GM12878 (cell line): Measurements from ENCODE around the gene OR51G2. TPM values are rescaled to one million over a fixed set of nuclear protein-coding genes. Genes with fewer than 3 reads are reported as not detected.

Experiments
- ATAC-seq: fragments of 200-7000 bp; cut with Tn5 transposase; 3 replicates; pipeline ENCODE4 v1.9.1; 2020; ENCODE audit warnings: mild to moderate bottlenecking, moderate library complexity
- BruUV-seq: library from RNA; stranded (reverse); fragments of 400-500 nt; replicated peaks from 2 replicates; lab custom pipeline; 2021; lab: Mats Ljungman, UMichigan
- CTCF ChIA-PET: fragments of 300-600 bp; sonication (Branson Sonifier 250); formaldehyde crosslinking; extraction: SDS; loops from one replicate; lab custom pipeline; 2021; ENCODE audit warnings: inconsistent platforms; lab: Yijun Ruan, JAX
- POLR2A ChIA-PET: fragments of 350-600 bp; formaldehyde crosslinking; extraction: SDS; loops from one replicate; lab custom pipeline; 2021; ENCODE audit warnings: inconsistent platforms; lab: Charles Lee
- RAD21 ChIA-PET: fragments of 300-600 bp; sonication (Branson Sonifier 250); formaldehyde crosslinking; loops from one replicate; lab custom pipeline; 2023; ENCODE audit warnings: antibody characterized with exemption; ENCODE audit not compliant: unreplicated experiment; lab: Charles Lee
- SMC1A ChIA-PET: fragments of 300-600 bp; sonication (Branson Sonifier 250); formaldehyde crosslinking; loops from one replicate; lab custom pipeline; 2023; ENCODE audit not compliant: unreplicated experiment, uncharacterized antibody; lab: Charles Lee
- DNase-seq: peaks from one replicate; pipeline ENCODE4 v3.0.0-alpha.2; 2011; ENCODE audit warnings: low read depth, low spot score
- FAIRE-seq: peaks from 3 replicates; lab custom pipeline; 2011; peaks lifted over from hg19 to GRCh38; lab: Jason Lieb, UNC
- H2AFZ ChIP-seq: 2 replicates; pipeline ENCODE4 v1.6.0; 2011; ENCODE audit warnings: low read depth, low read length, control low read depth; ENCODE audit not compliant: control insufficient read depth
- H3K27ac ChIP-seq: 2 replicates; pipeline ENCODE4 v1.5.1; 2011; ENCODE audit warnings: control low read depth; ENCODE audit not compliant: control insufficient read depth, insufficient read depth
- H3K27me3 ChIP-seq, 2 experiments: replicated peaks in 1 of 2; 2 replicates each; pipeline versions ENCODE4 v1.6.0 to v1.6.1; 2011; ENCODE audit warnings: low read length in 1 of 2; ENCODE audit not compliant: control insufficient read depth in 2 of 2, insufficient read depth in 2 of 2
- H3K36me3 ChIP-seq, 2 experiments: 2 replicates each; pipeline ENCODE4 v1.5.1; 2011; ENCODE audit warnings: low read length in 1 of 2; ENCODE audit not compliant: control insufficient read depth in 2 of 2, insufficient read depth in 2 of 2
- H3K4me1 ChIP-seq: 2 replicates; pipeline ENCODE4 v1.6.1; 2011; ENCODE audit warnings: mild to moderate bottlenecking, low read length, moderate library complexity, mixed read lengths; ENCODE audit not compliant: control insufficient read depth, insufficient read depth
- H3K4me2 ChIP-seq: 2 replicates; pipeline ENCODE4 v1.6.0; 2011; ENCODE audit warnings: control low read depth; ENCODE audit not compliant: control insufficient read depth, insufficient read depth
- H3K4me3 ChIP-seq: fragments of 200-600 bp; sonication (generic); 2 replicates; pipeline ENCODE4 v1.5.1; 2016
- H3K79me2 ChIP-seq: 2 replicates; pipeline ENCODE4 v1.6.0; 2011; ENCODE audit warnings: low read length; ENCODE audit not compliant: control insufficient read depth, insufficient read depth
- H3K9ac ChIP-seq: 2 replicates; pipeline ENCODE4 v1.8.0; 2011; ENCODE audit warnings: low read length, control low read depth, mixed read lengths; ENCODE audit not compliant: control insufficient read depth, insufficient read depth
- H3K9me3 ChIP-seq: replicated peaks from 3 replicates; pipeline ENCODE4 v1.5.1; 2011; ENCODE audit warnings: mild to moderate bottlenecking, low read length; ENCODE audit not compliant: control insufficient read depth, insufficient read depth
- H4K20me1 ChIP-seq: 2 replicates; pipeline ENCODE4 v1.6.0; 2011; ENCODE audit not compliant: control insufficient read depth, insufficient read depth
- CREM ChIP-seq: IDR thresholded peaks from 2 replicates; pipeline ENCODE4 v1.6.1; 2014; ENCODE audit warnings: antibody characterized with exemption, low read depth
- EGR1 ChIP-seq, 2 experiments: IDR thresholded peaks; 1 replicate in 1 of 2; 2 replicates in 1 of 2; pipeline ENCODE4 v1.6.1; 2011 to 2012; ENCODE audit warnings: low read depth in 2 of 2, low read length in 2 of 2, borderline replicate concordance in 1 of 2, mild to moderate bottlenecking in 1 of 2, moderate library complexity in 1 of 2
- HCFC1 ChIP-seq: fragments of 150-350 bp; IDR thresholded peaks from 2 replicates; pipeline ENCODE4 v1.6.1; 2014; ENCODE audit warnings: low read length
- NFXL1 ChIP-seq: fragments of 450-650 bp; IDR thresholded peaks from 2 replicates; pipeline ENCODE4 v1.6.1; 2017; ENCODE audit warnings: antibody characterized with exemption, mild to moderate bottlenecking, borderline replicate concordance
- POU2F2 ChIP-seq: IDR thresholded peaks from 3 replicates; pipeline ENCODE4 v1.6.1; 2011; ENCODE audit warnings: low read depth, mild to moderate bottlenecking, low read length, borderline replicate concordance
- RELA ChIP-seq: fragments of 450-650 bp; IDR thresholded peaks from 2 replicates; pipeline ENCODE4 v1.8.0; 2014; ENCODE audit warnings: borderline replicate concordance; ENCODE audit not compliant: partially characterized antibody
- RFX5 ChIP-seq: IDR thresholded peaks from 2 replicates; pipeline ENCODE4 v1.6.1; 2011; ENCODE audit warnings: low read depth, low read length, improper control_type of control experiment
- SIN3A ChIP-seq: IDR thresholded peaks from 2 replicates; pipeline ENCODE4 v1.6.1; 2012; ENCODE audit warnings: low read depth, low read length, improper control_type of control experiment
- STAT3 ChIP-seq: IDR thresholded peaks from 2 replicates; pipeline ENCODE4 v1.6.1; 2011; ENCODE audit warnings: low read depth, low read length, improper control_type of control experiment
- TBL1XR1 ChIP-seq: IDR thresholded peaks from 2 replicates; pipeline ENCODE4 v1.6.1; 2012; ENCODE audit warnings: low read depth, low read length, improper control_type of control experiment
- ZNF384 ChIP-seq: IDR thresholded peaks from 2 replicates; pipeline ENCODE4 v1.6.1; 2012; ENCODE audit warnings: low read depth, mild to moderate bottlenecking, low read length, improper control_type of control experiment, borderline replicate concordance
- ZNF622 ChIP-seq: fragments of 450-650 bp; IDR thresholded peaks from 2 replicates; pipeline ENCODE4 v1.6.1; 2017; ENCODE audit warnings: mild to moderate bottlenecking, inconsistent platforms
- ZZZ3 ChIP-seq: IDR thresholded peaks from 2 replicates; pipeline ENCODE4 v1.6.1; 2011; ENCODE audit warnings: low read depth; ENCODE audit not compliant: control insufficient read depth, insufficient read length
- WGBS: methylation state at CpG from one replicate; pipeline ENCODE4 v1.1.6; 2016; ENCODE audit warnings: low lambda C conversion rate; ENCODE audit not compliant: insufficient replicate concordance, insufficient coverage; ENCODE audit errors: missing lambda C conversion rate; 5-methylcytosine and 5-hydroxymethylcytosine counted together
- in situ Hi-C: fragments of 300-500 bp; cut with MboI; formaldehyde crosslinking; loops from 9 replicates; pipeline ENCODE4 v1.14.3; 2018; ENCODE audit warnings: mixed read lengths
- intact Hi-C: fragments of 100-400 bp; cut with micrococcal nuclease; formaldehyde crosslinking; loops from one replicate; pipeline ENCODE4 v1.14.2; 2022; ENCODE audit not compliant: unreplicated experiment
- polyA plus RNA-seq, 11 experiments: library from polyadenylated mRNA; depleted of rRNA in 4 of 11; unstranded in 6 of 11; stranded (reverse) in 5 of 11; fragments of >200 nt; fragmentation: Nextera tagmentation in 4 of 11; fragmentation: Illumina TruSeq in 1 of 11; extraction: Ambion mirVana in 4 of 11; extraction: Trizol in 1 of 11; gene quantifications; 1 replicate in 1 of 11; 2 replicates in 10 of 11; pipeline versions ENCODE4 v1.2.1 to v1.2.3, GENCODE V29; 2011 to 2016; ENCODE audit warnings: inconsistent platforms in 2 of 11, missing spikeins in 2 of 11, low read depth in 1 of 11
- total RNA-seq, 4 experiments: library from RNA; depleted of rRNA in 3 of 4; stranded (reverse); fragments of >200 nt in 3 of 4; fragmentation: Illumina TruSeq in 1 of 4; extraction: Trizol in 1 of 4; gene quantifications; 2 replicates each; pipeline versions ENCODE4 v1.2.1 to v1.2.3, GENCODE V29; 2013 to 2021
- TF ChIP-seq, protein P1 (sequence below): IDR thresholded peaks from 2 replicates; pipeline ENCODE4 v1.6.1; 2011; ENCODE audit warnings: borderline replicate concordance, low read depth, mild to moderate bottlenecking, moderate library complexity, low read length; ENCODE audit not compliant: insufficient read depth, poor library complexity, severe bottlenecking

Gene OR51G2
- total and polyA plus RNA-seq, 10 of the 15 experiments (the other 5 are each of a cell fraction or from before 2014, with no cell fraction given) = not detected

DNA sequence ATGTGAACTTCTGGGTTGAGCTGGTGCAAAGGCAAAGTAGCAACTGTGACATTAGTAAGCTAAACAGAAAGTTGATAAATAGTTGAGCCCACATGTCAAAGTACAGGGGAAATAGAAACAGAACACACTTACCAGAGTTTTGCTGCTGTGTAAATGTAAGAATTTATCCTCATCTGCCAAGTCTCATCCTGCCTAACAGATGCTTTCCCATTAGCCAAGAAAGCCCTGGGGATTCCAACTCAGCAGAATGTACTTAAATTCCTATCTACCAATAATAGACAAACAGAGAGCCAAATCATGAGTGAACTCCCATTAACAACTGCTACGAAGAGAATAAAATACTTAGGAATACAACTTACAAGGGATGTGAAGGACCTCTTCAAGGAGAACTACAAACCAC, 43.7 kb upstream of the OR51G2 start:
- Histone ChIP-seq H3K9ac (no peak overlapping the region), H4K20me1 (no peaks in the 10 kb centered on the region), H3K79me2 (no peaks in the 10 kb centered on the region), H2AFZ (no peak overlapping the region), H3K36me3 (no peaks in the 10 kb centered on the region), H3K4me1 (no peaks in the 10 kb centered on the region), H3K27ac (no peak overlapping the region), H3K9me3 (no peaks in the 10 kb centered on the region), H3K4me2 (no peak overlapping the region), H3K27me3 (no peaks in the 10 kb centered on the region), H3K4me3 (no peak overlapping the region)
- in situ Hi-C loops = no loop called here
- intact Hi-C loops = no loop called here
- CTCF ChIA-PET = no interaction called here
- SMC1A ChIA-PET = no interaction called here
- ATAC-seq (no peak), FAIRE-seq (no peak), DNase-seq (no peak)
- TF ChIP-seq ZNF622 = no peak
- TF ChIP-seq HCFC1 = no peak
- TF ChIP-seq POU2F2 = no peak
- no peak for TF ChIP-seq STAT3
- TF ChIP-seq ZNF384 = no peak
- TF ChIP-seq CREM = no peak
- no peak for TF ChIP-seq TBL1XR1
- no peak for TF ChIP-seq NFXL1
- TF ChIP-seq EGR1 (IDR thresholded peaks at IDR 0.05; ENCODE audit: borderline replicate concordance in 1 of 2, low read depth in 2 of 2, low read length in 2 of 2) = no peak
- no peak for TF ChIP-seq ZZZ3
- TF ChIP-seq, protein P1, sequence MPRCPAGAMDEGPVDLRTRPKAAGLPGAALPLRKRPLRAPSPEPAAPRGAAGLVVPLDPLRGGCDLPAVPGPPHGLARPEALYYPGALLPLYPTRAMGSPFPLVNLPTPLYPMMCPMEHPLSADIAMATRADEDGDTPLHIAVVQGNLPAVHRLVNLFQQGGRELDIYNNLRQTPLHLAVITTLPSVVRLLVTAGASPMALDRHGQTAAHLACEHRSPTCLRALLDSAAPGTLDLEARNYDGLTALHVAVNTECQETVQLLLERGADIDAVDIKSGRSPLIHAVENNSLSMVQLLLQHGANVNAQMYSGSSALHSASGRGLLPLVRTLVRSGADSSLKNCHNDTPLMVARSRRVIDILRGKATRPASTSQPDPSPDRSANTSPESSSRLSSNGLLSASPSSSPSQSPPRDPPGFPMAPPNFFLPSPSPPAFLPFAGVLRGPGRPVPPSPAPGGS = no peak
- TF ChIP-seq RFX5 = no peak
- TF ChIP-seq RELA = no peak
- no peak for TF ChIP-seq SIN3A
- RAD21 ChIA-PET = no interaction called here
- POLR2A ChIA-PET = no interaction called here
- 0% methylated on average over 1 of the region's 1 CpG for WGBS
- no TSS peak for BruUV-seq
